ENCODE measurements around the gene CIAPIN1. TPM values are rescaled to one million over a fixed set of nuclear protein-coding genes. Genes with fewer than 3 reads are reported as not detected.

CIAPIN1 gene
- total RNA-seq, 1 experiment from 2014 or later, result 92.5 TPM

- DNase-seq (ENCODE audit: low read depth), result no peak
These were observed 64.5 kb downstream of the CIAPIN1 start for GRCh38 chr16:57382535-57383275.

- no peak for DNase-seq (ENCODE audit: low read depth)
These were observed 65.2 kb downstream of the CIAPIN1 start for GRCh38 chr16:57381791-57382534.

- peak; percentile 59 for DNase-seq (ENCODE audit: low read depth)
These were observed 66.3 kb downstream of the CIAPIN1 start for GRCh38 chr16:57380671-57381462.

GRCh38 chr16:57379579-57379978 lies 67.6 kb downstream of the CIAPIN1 start:
- no peak for DNase-seq (ENCODE audit: low read depth)

Other genes starting within 250 kb of the CIAPIN1 start
- 53.1 and 62.0 TPM in 2 replicates for gene ARL2BP, start 202.1 kb downstream of the CIAPIN1 start, total RNA-seq (2014; rRNA removed; shearing (Covaris generic))
- gene PLLP, start 162.7 kb downstream of the CIAPIN1 start, total RNA-seq (2014; rRNA removed; shearing (Covaris generic)), result 0.06 and 0.63 TPM in 2 replicates
- gene CCL22, start 88.6 kb downstream of the CIAPIN1 start, total RNA-seq (2014; rRNA removed; shearing (Covaris generic)), result not detected in 2 replicates
- gene CX3CL1, start 74.9 kb downstream of the CIAPIN1 start, total RNA-seq (2014; rRNA removed; shearing (Covaris generic)), result 1.3 and 2.6 TPM in 2 replicates
- gene CCL17, start 42.6 kb downstream of the CIAPIN1 start, total RNA-seq (2014; rRNA removed; shearing (Covaris generic)), result not detected in 2 replicates
- 34.9 and 44.9 TPM in 2 replicates for gene COQ9, start 94 bp upstream of the CIAPIN1 start, total RNA-seq (2014; rRNA removed; shearing (Covaris generic))
- gene POLR2C, start 15.3 kb upstream of the CIAPIN1 start, total RNA-seq (2014; rRNA removed; shearing (Covaris generic)), result 137 and 162 TPM in 2 replicates
- 3.7 and 5.3 TPM in 2 replicates for gene DOK4, start 39.1 kb upstream of the CIAPIN1 start, total RNA-seq (2014; rRNA removed; shearing (Covaris generic))
- 9.5 and 16.2 TPM in 2 replicates for gene CCDC102A, start 89.2 kb upstream of the CIAPIN1 start, total RNA-seq (2014; rRNA removed; shearing (Covaris generic))
- not detected in 2 replicates for gene ADGRG5, start 95.3 kb upstream of the CIAPIN1 start, total RNA-seq (2014; rRNA removed; shearing (Covaris generic))
- 4.9 and 6.6 TPM in 2 replicates for gene ADGRG1, start 181.2 kb upstream of the CIAPIN1 start, total RNA-seq (2014; rRNA removed; shearing (Covaris generic))
- gene ADGRG3, start 220.9 kb upstream of the CIAPIN1 start, total RNA-seq (2014; rRNA removed; shearing (Covaris generic)), result not detected in 2 replicates
- gene DRC7, start 247.4 kb upstream of the CIAPIN1 start, total RNA-seq (2014; rRNA removed; shearing (Covaris generic)), result not detected in 2 replicates